ENCODE data around the gene MMP23B. TPM values are rescaled to one million over a fixed set of nuclear protein-coding genes. Genes with fewer than 3 reads are reported as not detected.
A peak's percentile ranks its signal among the peaks of the same experiment; 100 is the strongest.

MMP23B gene
- polyA plus RNA-seq, 2 of the 4 experiments (the other 2 are of a cell fraction) = 1.0 TPM; not detected in 1

DNA sequence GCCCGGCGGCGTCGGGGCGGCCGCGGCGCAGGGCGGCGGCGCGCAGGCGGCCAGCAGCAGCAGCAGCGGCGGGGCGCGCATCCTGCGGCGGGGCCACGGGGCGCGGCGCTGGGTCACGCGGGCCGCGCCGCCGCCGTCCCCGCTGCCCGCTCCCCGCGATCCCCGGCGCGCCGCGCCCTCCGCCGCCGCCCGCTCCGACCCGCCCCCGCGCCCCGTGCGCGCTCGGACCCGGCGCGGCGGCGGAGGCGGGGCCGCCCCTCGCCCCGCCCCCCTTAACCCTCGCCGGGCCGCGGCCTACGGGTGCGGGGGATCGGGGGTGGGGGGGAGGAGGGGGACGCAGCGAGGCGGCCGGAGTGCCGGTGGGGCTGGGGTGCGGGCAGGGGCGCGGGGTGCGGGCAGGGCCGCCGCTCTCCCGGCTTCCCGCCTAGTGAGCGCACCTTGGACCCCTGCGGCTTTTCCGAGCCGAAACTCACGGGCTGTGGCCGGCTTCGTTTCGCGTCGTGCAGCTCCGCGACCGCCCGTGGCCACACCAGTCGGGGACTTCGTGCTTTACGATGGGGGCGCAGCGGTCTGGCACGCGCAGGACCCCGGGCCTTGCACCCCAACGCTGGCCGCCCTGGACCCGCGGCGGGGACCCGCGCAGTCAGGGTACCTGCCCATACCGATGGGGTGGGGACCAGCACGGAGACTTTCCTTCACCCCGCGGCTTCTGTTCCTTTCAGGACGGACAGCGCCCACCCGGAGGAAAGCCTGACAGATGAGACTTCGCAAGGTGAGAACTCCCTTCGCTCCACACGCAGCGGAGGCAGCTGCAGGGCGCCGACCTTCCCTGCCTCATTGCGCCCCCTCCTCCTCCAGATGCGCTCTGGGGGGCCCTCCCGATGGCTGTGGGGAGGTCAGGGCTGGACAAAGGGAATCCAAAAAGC, 31.8 kb upstream of the MMP23B start, which contains the start of gene FNDC10:
Gene FNDC10, minus strand, starts transcription at position 201 of the 926 bp plus-strand sequence. Its CDS starts 120 bp downstream, at position 81.
- peaks cover 11% of the 10 kb centered on the region for H3K4me1 ChIP-seq
- ATAC-seq = no peak
- no peak for FAIRE-seq
- DNase-seq (ENCODE audit: low read depth in 1 of 2, low spot score in 1 of 2) = no peak
- CTCF ChIA-PET = interaction anchor here (0.6 kb wide), 1 partner anchor 9 kb away, joined by 3 read pairs; no protein-coding TSS in a partner anchor
- peak within 1 kb of the TSS; percentile 54 to 88 for H3K27ac ChIP-seq
- H3K4me2 ChIP-seq = peak within 1 kb of the TSS; percentile 78
- no peaks in the 10 kb centered on the region for H3K9me3 ChIP-seq
- peak within 1 kb of the TSS; percentile 51 for H3K4me3 ChIP-seq
- 75% methylated on average over 16 of the region's 125 CpGs for WGBS (ENCODE audit: missing lambda C conversion rate)
- POLR2A ChIA-PET = no interaction called here
- no peak for TF ChIP-seq POLR2AphosphoS2 (conservative IDR thresholded peaks at IDR 0.05; ENCODE audit: low read length)
- TF ChIP-seq, protein P1, sequence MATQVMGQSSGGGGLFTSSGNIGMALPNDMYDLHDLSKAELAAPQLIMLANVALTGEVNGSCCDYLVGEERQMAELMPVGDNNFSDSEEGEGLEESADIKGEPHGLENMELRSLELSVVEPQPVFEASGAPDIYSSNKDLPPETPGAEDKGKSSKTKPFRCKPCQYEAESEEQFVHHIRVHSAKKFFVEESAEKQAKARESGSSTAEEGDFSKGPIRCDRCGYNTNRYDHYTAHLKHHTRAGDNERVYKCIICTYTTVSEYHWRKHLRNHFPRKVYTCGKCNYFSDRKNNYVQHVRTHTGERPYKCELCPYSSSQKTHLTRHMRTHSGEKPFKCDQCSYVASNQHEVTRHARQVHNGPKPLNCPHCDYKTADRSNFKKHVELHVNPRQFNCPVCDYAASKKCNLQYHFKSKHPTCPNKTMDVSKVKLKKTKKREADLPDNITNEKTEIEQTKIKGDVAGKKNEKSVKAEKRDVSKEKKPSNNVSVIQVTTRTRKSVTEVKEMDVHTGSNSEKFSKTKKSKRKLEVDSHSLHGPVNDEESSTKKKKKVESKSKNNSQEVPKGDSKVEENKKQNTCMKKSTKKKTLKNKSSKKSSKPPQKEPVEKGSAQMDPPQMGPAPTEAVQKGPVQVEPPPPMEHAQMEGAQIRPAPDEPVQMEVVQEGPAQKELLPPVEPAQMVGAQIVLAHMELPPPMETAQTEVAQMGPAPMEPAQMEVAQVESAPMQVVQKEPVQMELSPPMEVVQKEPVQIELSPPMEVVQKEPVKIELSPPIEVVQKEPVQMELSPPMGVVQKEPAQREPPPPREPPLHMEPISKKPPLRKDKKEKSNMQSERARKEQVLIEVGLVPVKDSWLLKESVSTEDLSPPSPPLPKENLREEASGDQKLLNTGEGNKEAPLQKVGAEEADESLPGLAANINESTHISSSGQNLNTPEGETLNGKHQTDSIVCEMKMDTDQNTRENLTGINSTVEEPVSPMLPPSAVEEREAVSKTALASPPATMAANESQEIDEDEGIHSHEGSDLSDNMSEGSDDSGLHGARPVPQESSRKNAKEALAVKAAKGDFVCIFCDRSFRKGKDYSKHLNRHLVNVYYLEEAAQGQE (IDR thresholded peaks at IDR 0.05) = peak; percentile 48; the same call in 1 of the 2 replicates

DNA sequence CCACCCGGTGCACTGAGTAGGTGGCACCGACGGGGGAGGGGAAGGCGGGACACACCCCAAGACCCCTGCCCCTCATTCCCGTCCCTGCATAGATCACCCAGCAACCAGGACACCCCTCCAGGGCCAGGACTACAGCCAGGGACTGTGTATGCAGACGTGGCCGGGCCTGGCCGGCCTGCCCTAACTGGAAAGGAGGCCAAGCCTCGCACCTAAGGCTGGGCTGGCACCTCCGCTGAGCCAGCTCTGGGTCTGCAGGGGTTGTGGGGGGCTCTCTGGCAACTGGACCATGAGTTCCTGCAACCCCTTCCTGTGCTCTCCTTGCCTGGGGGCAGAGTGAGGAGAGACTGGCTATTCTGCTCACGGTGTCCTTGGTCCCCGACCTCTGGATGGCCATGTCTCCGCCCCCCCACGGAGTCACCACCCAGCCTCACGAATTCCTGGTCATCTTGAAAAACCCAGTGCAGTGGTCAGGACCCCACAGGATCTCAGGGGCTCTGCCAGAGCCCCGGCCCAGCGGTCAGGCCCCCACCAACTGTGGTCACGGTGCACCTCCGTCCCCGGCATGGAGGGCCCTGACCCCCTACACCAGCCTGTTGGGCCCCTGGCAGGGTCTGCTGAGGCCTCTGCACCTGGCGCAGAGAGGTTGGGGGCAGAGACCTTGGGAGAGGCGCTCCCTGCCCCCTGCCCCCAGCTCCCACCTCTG, 31.0 kb upstream of the MMP23B start:
- no peak overlapping the region for H3K4me3 ChIP-seq
- peaks cover 11% of the 10 kb centered on the region for H3K4me1 ChIP-seq
- DNase-seq (ENCODE audit: low read depth in 1 of 2, low spot score in 1 of 2) (no peak), FAIRE-seq (no peak), ATAC-seq (no peak)
- 83% methylated on average over 11 of the region's 22 CpGs for WGBS (ENCODE audit: missing lambda C conversion rate)
- ChIA-PET CTCF (interaction anchor here (0.6 kb wide), 1 partner anchor 8 kb away, joined by 3 read pairs; no protein-coding TSS in a partner anchor), POLR2A (no interaction called here)
- H3K27ac ChIP-seq = no peak overlapping the region
- TF ChIP-seq, protein P1 (IDR thresholded peaks at IDR 0.05) = 0 out of 2 replicates have a peak, but pooled peaks have one; percentile 0
- no peak for TF ChIP-seq FOXS1 (CRISPR knock-in tag; IDR thresholded peaks at IDR 0.05)
- no peak for TF ChIP-seq SREBF2 (IDR thresholded peaks at IDR 0.05)
- H3K4me2 ChIP-seq = no peak overlapping the region; the same call in 2 of the 3 replicates
- no peaks in the 10 kb centered on the region for H3K9me3 ChIP-seq

DNA sequence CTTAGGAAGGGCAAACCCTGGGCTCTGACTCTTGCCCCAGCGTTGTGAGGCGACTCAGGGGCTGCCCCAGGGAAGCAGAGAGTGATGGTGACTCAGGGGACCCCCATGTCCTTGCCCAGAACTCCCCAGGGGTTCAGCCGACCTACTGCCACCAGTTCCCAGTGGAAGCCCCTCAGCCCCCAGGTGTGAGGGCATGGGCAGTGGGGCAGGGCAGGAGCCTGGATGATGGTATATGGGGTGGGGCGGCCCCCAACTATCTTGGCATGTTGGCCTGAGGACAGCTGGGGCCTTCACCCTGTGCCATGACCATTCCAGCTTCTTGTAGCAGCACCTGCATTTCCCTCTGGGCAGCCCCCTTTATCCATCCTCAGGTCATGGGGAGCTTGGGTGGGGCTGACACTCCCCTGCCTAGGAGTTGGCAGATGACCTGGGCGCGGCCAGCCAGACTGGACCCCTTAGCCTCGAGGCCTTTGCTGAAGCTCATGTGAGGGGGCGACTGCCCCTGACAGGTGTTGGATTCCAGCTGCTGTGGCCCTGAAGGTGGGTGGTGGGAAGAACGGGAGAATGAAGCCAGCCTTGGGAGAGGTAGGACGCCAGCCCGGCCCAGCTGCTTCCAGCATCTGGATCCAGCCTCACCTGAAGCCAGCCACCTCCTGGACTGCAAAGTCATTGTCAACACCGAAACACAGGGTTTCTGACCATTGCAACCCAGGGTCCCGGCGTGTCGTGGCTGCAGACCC, 30.2 kb upstream of the MMP23B start:
- peaks cover 11% of the 10 kb centered on the region for H3K4me1 ChIP-seq

More for the DNA sequence above, 30.2 kb upstream of the MMP23B start:
- FAIRE-seq = no peak
- H3K4me3 ChIP-seq = no peak overlapping the region
- DNase-seq (ENCODE audit: low read depth in 1 of 2, low spot score in 1 of 2) = no peak
- WGBS (ENCODE audit: missing lambda C conversion rate) = 85% methylated on average over 6 of the region's 15 CpGs
- CTCF ChIA-PET = no interaction called here
- ATAC-seq = no peak
- TF ChIP-seq RCOR1 (IDR thresholded peaks at IDR 0.05; ENCODE audit: low read depth, low read length) = no peak
- TF ChIP-seq RFX5 (IDR thresholded peaks at IDR 0.05) = no peak
- TF ChIP-seq, protein P2, sequence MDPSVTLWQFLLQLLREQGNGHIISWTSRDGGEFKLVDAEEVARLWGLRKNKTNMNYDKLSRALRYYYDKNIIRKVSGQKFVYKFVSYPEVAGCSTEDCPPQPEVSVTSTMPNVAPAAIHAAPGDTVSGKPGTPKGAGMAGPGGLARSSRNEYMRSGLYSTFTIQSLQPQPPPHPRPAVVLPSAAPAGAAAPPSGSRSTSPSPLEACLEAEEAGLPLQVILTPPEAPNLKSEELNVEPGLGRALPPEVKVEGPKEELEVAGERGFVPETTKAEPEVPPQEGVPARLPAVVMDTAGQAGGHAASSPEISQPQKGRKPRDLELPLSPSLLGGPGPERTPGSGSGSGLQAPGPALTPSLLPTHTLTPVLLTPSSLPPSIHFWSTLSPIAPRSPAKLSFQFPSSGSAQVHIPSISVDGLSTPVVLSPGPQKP (IDR thresholded peaks at IDR 0.05; ENCODE audit: low read depth, low read length) = no peak
- TF ChIP-seq NR3C1 (IDR thresholded peaks at IDR 0.05) = no peak
- TF ChIP-seq, protein P1 (IDR thresholded peaks at IDR 0.05) = no peak
- TF ChIP-seq KDM1A (IDR thresholded peaks at IDR 0.05; ENCODE audit: low read depth) = no peak
- TF ChIP-seq BHLHE40 (IDR thresholded peaks at IDR 0.05; ENCODE audit: low read depth, low read length) = no peak
- no peak for TF ChIP-seq CHD2 (IDR thresholded peaks at IDR 0.05; ENCODE audit: low read length, partially characterized antibody)
- TF ChIP-seq RAD21 (conservative IDR thresholded peaks at IDR 0.05 in 1 of 2, IDR thresholded peaks at IDR 0.05 in 1 of 2) = no peak
- TF ChIP-seq MAFK (IDR thresholded peaks at IDR 0.05; ENCODE audit: partially characterized antibody) = no peak
- no peak for TF ChIP-seq HDAC2 (IDR thresholded peaks at IDR 0.05)
- H3K4me2 ChIP-seq = no peak overlapping the region
- POLR2A ChIA-PET = interaction anchor here (0.8 kb wide), 1 partner anchor 14 kb away, joined by 3 read pairs; the partner anchor contains the start of gene MIB2
- no peaks in the 10 kb centered on the region for H3K9me3 ChIP-seq
- no peak overlapping the region for H3K27ac ChIP-seq
